NCI-H2107 treated with DMSO at 0.1 percent for 48 hours (cell line): ENCODE measurements around the gene TRPV4.
A peak's percentile ranks its signal among the peaks of the same experiment; 100 is the strongest.

Experiments used
- DNase-seq: peaks from one replicate; lab custom pipeline; 2025; ENCODE audit not compliant: unreplicated experiment; lab: John Stamatoyannopoulos, UW

Gene TRPV4

DNA sequence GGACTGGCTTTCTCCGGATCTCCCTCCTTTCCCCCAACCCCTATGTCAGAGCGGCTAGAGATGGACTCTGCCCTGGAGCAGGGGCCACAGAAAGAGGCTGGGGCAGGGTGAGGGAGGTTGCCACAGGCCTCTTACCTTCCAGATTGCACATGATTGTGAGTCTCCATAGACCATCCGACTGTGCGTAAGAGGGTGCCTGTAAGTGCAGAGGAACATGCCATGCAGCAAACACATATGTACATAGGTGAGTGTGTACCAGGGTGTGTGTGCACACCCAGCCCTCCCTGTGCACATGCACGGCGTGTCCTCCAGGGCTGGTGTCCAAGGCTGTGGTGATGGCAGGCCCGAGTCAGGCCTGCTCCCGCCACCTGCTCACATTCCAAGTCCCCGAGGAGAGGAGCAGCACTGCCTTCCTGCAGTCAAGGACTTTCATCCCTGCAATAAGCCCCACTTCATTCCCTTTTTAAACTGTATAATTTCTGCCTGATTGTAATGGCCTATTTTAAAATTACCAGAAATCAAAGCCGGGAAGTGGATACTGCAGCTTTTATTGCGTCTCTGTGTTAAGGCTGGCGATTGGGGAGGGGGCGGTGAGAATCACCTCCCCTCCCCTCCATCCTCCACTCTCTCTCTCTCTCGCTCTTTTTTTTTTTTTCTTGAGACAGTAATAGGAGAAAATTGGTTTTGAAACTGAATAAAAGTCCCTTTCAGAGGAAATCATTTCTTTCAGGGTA is 91.1 kb downstream of the TRPV4 start:
- peak; percentile 29 for DNase-seq

DNA sequence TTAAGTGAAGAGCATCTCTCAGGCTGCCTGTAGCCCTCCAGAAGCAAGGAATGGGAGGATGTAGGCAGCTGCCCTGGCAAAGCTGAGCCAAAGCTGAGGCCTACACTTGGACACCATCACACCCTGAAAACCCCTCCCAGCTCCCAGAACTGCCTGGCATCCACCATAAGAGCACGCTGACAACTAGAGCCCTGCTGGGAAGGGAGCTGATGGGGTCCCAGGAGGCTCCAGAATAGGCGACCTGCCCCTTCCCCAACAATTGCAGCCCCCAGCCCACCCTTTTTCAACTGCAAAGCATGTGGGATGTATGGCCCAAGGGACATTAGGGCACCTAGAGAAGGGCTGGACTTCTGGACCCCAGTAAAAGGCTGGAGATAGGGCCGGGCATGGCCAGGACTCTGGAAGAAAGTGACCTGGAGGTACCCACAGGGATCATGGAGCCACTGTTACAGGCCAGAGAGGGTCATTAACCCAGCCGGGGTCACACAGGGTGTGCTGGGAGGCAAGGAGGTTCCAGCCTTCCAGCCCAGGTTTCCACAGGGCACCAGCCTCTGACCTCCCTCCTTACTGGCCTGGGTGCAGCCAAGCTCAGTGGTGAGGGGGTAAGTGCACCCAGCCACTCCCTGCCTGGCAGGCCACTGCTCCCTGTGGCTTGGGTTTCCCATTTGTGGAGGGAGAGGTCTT is 91.8 kb downstream of the TRPV4 start:
- no peak for DNase-seq

DNA sequence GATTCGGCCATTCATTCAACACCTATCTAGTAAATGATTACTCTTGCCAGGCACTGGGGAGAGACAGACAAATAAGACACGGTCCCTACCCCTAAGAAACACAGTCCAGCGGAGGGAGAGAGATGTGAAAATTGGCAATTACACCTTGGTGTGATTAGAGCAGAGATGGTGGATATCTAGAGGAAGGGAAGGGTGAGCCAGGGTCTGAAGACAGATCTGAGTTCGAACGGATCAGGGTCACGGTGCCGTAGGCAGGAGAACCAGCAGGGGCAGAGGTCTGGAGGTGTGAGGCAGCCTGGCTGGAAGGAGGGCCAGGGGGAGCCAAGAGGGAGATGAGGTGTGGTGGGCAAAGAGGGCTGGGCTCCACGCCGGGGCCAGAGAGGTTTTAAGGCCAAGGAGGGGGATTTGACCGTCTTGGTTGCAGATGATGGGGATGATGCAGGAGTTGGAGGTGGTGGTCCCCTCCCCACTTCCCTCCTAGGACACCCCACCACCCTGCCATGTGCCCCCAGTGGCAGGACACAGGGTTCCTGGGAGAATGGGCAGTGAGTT is 92.4 kb downstream of the TRPV4 start:
- DNase-seq, result no peak

DNA sequence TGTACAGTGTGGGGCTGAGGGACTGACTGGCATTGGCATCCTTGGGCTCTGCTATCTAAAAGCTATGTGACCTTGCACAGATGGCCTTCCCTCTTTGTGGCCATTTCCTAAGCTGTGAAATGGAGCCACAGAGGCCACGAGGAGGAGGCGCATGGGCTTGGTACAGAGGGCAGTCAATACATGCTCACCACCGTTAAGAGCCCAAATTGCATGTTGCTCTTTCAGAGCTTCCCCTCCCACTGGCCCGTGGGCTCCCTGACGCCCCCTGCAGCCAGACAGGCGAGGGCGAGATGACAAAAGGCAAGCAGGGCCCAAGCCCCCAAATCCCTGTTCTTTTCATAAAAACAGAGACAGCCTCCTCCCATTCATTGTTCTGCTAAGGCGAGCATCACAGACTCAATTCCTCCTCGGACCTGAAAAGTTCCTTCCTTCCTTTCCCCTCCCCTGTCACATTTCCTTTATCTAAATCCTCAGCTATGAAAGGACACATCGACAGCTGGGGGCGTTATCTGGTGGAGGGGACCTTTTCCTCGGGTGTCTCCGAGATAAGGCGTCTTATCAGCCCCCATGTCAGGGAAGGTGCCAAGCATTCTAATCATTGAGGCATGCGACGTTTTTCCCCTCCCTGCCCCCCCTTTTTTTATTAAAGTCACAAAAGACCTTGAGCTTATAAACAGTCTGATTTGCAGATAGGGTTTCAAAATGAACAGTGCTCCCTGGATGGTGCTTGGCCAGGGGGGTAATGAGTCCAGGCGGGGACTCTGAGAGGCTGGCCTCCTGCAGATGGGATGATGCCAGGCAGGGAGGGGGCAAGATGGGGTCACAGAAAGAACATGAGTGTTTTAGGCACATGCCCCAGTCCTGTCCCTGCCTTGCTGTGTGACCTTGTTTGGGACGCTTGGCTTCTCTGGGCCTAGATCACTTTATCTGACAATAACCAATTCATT is 93.2 kb downstream of the TRPV4 start:
- no peak for DNase-seq

DNA sequence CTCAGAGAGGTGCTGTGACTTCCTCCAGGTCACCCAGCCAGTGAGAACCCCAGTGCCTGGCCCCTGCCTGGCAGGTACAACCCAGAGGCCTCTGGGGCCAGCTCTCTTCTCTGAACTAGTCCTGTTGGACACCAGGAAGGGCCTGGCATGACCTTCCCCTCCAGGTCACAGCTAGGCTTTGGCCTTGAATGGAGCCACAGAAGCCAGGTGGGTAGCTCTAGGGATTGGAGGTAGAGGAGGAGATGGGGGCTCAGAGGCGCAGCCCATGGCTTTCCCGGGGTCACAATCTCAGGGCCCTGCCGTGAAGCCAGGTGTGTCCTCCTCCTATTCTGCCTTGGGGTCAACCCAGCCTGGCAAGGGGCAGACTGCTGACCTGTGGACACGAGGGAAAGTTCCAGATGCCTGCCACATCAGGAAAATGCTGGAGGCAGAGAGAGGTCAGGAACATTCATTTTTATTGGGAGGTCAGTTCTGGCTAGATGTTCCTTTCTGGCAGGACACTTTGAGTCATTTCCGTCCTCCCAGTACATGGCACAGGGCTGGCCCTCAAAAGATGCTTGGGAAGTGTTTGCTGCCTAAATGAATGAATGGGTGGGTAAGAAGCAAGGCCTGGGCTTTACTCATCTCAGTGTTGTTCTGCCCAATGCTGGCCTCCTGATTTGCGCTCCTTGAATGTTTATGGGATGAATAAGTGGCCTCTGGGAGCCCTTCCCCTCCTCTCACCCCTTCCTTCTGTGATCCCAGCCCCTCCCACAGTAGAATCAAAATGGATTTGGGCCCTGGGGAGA is 94.1 kb downstream of the TRPV4 start:
- no peak for DNase-seq

DNA sequence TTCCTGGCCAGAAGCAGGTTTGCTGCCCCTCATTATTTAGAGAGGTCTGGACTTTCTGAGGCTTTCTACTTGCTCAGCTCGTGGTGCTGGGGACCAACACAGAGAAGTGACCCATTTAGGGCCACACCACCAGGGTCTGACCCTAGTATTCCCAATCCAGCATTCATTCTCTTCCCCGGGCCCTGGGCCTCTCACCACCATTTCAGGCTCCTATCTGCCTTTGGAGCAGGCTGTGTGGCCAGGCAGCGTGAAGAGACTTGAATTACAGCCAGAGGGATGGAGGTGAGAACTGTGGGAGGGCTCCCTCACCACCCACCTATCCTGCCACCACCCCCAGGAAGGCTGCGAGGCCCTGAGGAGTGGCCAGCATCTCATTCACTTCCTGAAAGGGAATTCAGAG is 95.0 kb downstream of the TRPV4 start:
- no peak for DNase-seq

DNA sequence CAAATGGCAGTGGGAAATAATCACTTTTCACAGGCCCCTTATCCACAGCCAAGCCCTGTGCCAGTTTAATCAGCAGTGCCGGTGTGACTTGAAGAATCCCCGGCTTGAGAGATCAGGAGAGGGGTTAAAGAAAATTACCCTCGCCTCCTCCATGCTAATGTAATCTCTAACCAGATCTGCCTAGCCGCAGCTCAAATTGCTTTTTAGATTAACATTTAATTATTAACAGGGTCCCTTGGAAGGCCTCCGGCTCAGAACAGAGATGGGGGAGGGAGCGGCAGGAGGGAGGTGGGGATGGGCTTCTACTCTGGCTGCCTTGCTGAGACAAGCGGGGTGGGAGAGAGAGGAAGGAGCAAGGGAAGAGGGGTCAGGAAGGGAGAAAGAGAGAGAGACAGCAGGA is 95.6 kb downstream of the TRPV4 start:
- no peak for DNase-seq

DNA sequence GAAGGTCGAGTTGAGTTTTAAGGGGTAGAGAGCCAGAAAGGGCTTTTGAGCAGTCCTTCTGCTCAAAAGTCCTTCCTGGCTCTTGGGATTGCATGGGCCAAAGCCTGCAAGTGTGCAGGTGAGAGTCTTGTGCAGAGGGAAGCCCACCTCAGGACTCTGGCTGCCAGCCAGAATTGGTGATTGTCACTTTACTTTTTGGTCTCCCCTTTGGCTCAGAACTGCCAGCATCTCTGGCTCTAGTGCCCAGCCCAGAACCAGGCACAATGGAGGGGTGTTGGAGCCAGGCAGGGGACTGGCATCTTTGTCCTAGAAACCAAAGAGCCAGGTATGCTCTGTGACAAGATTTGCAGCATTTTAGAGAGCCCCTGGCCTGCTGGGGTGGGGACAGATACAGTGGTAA is 96.1 kb downstream of the TRPV4 start:
- no peak for DNase-seq

DNA sequence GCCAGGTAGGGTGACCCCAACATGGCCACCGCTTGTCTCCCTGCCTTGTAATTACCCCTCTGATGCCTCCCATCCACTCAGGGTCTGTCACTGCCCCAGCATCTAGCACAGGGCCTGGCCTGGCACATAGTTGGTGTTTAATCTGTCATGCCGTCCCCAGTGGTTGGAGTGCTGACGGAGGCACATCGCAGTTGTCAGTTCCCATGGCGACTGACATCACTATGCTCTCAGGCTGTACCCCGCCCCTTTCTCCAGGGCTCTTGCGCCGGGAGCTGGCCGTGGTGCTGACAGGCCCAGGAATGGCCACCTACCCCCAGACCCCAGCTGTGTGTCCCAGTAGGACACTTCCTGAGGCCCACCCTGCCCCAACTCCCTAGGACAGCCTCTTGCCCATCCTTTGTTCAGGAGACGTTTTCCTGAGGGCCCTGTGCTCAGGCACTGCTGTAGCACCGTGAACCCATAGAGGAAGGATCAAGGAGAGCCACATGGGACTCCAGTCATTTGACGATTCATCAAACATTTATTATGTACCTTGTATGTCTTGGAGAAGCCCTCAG is 96.6 kb downstream of the TRPV4 start:
- DNase-seq, result no peak

DNA sequence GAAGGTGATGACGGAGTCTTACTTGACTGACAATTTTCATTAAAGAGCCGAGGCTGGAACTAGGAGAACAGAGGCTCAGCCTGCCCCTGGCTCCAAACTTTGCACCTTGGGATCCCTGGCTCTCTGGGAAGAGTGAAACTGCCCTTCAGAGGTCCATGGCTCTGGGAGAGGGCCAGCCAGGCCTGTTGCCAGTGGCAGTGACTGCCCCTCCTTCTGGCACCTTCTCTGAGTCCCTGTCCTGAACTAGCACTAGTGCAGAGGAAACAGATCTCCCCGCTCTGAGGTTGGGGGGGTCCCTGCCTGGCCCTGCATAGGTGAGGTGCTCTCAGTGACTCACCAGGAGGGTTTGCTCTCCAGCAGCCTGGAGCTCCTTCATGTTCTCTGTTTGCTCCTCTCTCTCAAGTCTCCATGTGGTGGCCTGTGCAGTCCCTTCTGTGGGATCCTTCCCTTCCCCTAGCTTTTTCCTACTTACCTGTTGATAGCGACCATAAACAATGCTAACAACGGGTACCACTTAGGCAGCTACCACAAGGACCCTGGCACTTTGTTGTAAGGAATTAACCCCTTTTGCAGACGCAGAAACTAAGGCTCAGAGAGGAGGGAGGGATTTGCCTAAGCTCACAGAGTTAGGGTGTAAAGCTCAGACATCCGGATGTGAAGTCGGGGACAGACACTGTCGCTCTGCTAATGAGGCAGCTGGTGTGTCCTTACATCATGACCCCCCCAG is 97.2 kb downstream of the TRPV4 start:
- no peak for DNase-seq

DNA sequence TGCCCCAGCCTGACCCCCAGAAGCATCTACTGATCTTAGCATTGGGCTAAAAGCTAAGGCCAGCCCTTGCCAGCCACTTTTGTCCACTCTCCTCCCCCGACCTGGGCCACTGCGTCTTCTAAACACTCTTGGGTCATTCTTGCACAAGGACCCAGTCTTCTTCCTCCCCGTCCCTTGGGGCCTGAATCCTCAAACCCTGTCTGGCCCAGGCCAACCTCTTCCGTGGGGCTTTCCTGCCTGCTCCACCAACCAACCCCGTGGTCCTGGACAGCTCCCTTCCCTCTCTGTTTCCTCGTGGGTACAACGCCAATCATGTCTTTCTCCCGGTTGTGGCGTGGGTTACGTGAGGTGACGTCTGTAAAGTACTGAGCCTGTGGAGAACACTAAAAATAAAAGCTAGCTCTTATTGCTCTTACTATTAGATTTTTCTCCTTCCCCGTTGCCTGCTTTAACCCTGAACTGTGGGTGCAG is 98.1 kb downstream of the TRPV4 start:
- DNase-seq, result no peak

DNA sequence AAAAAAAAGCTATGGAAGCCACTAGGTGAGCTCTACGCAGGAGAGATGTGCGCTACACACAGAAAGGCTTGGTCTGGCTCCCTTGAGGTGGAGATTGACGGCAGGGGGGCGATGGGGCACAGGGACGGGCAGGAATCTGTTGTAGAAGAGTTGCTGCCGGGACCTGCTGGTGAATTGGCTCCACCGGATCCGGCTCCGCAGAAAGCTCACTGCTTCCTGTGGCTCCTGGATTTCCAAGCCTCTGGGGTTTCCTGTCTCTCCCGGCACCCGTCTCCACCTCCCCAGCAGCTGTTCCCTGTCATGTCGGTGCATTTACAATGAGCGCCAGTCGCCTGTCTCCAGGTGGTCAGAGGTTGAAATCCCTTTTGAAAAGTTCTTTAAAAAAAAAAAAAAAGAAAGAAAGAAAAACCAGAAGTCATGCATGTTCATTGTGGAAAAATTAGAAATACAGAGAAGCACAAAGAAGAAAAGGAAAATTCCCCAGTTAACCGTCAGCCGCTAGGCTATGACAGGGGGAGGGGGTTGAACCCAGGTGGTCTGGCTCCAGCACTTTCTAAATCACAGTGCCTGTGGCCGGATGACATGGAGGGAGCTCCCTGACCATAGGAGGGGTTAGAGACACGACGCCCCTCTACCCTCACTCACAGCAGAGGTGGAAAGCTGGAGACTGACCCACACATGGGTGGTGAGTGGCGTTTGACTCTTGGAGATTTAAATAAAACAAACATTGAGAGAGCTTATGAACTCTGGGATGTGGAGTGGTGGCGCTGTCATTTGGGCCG is 98.8 kb downstream of the TRPV4 start:
- peak; percentile 77 for DNase-seq
